AG10803 (cell line): ENCODE measurements around the gene PITRM1.

Source experiments
- DNase-seq: peaks from one replicate; pipeline ENCODE4 v3.0.0; 2010; ENCODE audit warnings: low read depth
- H3K4me3 ChIP-seq: 2 replicates; pipeline ENCODE4 v1.5.1; 2011; ENCODE audit warnings: mild to moderate bottlenecking, low read length, control low read depth
- TF ChIP-seq, protein P1 (sequence below): conservative IDR thresholded peaks from 2 replicates; pipeline ENCODE4 v1.5.1; 2011; ENCODE audit warnings: mild to moderate bottlenecking, low read length, control low read depth, inconsistent platforms

PITRM1 gene

DNA sequence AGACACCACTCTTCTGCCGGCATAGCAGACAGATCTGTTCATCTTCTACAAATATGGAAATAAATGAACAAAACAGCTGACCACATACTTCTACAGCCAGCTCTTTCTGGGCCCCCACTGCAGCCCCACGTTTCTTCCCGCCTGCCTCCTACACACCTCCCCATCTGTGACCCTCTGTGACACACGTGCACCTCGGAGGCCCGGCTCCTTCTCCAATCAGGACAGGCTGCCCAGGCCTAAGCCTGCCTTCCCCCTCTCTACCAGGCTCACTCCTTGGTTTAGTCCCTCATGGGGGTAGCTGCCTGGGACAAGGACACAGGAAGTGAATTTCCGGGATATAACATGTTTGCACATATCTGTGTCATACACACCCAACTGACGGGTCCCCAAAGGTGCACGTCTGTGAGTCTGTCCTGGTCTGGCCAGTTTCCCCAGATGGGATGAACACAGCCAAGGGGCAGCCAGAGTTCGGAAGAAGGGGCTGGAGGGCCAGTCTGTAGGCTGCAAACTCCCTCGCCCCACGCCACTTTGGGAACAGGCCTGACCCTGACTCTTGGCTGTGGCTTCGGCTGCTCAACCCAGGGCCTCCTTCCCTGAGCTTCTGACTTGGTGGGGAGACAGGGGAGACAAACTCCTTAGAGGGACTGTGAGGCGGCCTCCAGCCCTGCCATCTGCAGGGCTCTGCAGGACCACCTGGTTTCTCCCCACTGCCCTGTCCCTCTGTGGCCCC, 30.3 kb downstream of the PITRM1 start:
- H3K4me3 ChIP-seq, result no peak overlapping the region
- no peak for DNase-seq
- TF ChIP-seq, protein P1, sequence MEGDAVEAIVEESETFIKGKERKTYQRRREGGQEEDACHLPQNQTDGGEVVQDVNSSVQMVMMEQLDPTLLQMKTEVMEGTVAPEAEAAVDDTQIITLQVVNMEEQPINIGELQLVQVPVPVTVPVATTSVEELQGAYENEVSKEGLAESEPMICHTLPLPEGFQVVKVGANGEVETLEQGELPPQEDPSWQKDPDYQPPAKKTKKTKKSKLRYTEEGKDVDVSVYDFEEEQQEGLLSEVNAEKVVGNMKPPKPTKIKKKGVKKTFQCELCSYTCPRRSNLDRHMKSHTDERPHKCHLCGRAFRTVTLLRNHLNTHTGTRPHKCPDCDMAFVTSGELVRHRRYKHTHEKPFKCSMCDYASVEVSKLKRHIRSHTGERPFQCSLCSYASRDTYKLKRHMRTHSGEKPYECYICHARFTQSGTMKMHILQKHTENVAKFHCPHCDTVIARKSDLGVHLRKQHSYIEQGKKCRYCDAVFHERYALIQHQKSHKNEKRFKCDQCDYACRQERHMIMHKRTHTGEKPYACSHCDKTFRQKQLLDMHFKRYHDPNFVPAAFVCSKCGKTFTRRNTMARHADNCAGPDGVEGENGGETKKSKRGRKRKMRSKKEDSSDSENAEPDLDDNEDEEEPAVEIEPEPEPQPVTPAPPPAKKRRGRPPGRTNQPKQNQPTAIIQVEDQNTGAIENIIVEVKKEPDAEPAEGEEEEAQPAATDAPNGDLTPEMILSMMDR, result no peak

DNA sequence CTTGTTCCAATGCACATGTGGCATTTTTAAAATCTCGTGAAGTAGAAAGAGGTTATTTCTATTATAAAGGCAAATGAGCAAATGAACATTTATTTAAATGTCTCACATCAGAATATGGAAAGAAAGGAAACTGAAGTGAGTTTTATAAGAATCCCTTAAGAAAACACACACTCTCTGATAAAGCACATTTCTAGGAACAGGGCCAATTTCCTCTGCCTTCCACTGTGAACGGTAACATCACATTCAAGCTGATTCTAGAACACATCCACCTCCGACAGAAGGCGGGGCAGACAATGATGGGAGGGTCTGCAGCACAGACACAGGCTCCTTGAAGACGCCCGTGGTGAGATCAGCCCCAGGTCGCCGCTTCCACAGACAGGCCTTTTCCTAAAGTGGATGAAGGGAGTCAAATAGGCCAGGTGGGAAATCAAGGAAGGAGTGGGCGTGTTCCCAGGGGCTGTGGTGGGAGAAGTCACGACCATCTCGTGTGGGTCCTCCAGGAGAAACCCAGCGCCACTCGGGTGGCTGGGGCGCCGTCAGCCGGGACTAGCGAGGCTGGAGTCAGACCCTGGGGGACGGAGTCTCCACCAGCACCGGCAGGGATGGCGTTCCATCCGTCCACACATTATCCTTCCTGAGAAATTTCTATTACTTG, 31.1 kb downstream of the PITRM1 start:
- no peak overlapping the region for H3K4me3 ChIP-seq
- no peak for DNase-seq
- TF ChIP-seq, protein P1, result no peak

DNA sequence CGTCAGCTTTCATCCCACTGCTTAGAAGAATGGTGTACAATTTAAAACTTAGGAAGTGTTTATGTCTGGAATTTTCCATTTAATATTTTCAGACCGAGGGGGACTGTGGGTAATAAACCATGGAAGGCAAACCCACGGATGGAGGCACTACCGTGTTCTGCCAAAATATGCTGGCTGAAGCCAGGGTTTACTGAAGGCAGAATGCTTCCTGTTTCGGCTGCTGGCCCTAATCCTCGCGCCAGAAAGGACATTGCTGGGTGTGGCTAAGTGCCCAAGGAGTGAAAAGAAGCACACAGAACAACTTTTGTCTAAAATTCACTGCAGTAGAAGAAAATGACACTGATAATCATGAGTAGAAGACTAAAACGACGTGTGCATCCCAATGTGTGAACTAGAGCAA, 32.3 kb downstream of the PITRM1 start:
- DNase-seq, result no peak
- TF ChIP-seq, protein P1, result no peak
- no peak overlapping the region for H3K4me3 ChIP-seq

DNA sequence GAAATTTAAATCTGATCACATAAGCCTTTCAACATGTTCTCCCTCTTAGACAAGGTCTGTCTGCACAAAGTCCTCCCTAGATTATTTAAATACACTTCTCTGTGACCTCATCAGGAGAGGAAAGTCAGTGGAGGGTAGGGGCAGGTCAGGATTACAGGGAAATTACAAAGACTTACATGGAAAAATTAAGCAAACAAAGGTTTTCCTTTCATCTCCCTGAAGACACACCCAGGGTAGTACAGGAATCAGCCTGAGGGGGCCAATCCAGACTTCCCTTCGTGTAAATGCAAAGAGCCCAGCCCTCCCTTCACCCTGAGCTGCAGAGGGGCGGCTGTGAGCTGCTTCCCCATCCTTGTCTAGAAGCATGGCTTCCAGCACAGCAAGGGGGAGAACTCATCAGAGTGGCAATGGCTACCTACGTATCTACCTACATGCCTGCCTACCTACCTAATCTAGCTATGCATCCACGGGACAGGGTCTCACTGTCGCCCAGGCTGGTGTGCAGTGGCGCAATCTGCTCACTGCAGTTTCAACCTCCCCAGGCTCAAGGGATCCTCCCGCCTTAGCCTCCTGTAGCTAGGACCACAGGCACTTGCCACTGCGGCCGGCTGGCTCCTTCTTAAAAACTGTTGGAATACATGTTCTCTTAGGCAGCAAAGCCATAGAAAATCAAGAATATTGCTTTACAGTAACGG, 33.2 kb downstream of the PITRM1 start:
- no peak for DNase-seq
- no peak overlapping the region for H3K4me3 ChIP-seq
- TF ChIP-seq, protein P1, result no peak

DNA sequence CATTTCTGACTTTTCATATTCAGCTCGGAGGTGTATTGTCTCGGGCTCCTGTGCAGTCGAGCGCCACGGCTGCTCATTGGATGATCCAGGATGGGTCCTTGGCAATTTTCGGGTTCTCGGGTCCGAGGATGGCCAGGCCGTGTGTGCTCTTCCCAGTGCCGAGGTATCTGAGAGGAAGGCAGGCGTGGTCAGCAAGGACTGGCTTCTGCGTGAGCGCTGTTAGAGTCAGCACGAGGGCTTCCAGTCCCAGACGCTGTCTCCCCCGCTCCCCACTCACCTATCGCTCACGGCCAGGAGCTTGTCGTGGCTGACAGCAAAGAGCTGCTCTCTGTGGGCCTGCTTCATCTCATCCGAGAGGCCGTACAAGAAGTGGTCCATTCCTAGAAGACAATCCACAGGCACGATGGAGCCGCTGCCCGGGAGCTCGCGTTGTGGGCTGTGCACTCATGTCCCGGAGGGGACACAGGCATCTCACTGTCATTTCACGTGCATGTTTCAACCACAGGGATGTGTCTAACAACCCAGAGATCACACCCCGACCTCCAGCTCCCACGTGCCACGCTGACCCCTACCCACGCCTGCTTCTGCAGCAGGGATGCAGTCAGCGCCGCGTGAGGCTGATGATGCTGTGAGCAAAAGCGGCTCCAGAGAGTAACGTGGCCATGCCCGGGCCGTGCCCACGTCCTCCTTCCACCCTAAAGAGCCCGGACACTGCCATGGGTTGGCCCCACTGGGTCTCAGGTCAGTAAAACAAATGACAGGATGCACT, 34.4 kb downstream of the PITRM1 start:
- no peak overlapping the region for H3K4me3 ChIP-seq
- TF ChIP-seq, protein P1, result no peak
- no peak for DNase-seq

DNA sequence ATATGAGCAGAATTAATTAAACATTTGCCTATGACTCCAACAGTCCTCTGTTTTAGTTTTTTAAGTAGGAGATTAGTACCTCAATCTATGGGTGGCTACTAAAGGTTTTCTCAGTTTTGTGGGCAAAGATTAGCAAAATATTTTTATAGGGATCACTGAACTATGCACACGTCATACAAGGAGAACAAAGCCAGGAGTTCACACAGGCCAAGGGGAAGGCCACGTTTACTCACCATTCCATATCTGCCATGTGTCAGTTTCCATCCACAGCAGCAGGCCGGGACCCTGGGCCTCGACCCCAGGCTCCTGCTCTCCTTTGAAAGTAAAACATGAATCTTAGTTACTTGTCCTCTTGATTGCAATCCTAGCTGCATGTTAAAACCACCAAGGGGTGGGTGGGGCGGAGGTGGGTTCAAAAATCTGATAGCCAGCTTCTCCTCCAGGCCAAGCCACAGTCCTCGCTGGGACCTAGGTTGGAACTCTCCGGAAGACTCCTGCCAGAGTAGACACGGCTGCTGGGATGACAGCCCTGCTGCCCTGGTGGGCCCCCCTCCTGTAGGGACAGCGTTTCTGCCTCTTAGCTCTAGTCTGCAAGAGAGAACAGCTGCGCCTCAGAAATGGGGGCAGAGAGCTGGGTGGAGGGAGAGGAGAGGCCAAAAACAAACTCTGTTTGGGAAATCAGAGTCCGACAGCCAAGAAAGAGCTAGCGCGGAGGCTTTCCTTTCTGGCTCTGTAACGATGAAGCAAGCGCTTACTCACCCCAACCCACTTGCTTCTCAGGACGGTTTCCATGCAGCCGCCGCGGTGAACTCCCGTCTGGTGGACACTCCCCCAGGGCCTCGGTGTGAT, 35.6 kb downstream of the PITRM1 start:
- DNase-seq, result peak; percentile 75
- TF ChIP-seq, protein P1, result no peak
- H3K4me3 ChIP-seq, result no peak overlapping the region
